ENCODE data around the gene NT5DC1.

GRCh38 chr6:116170358-116171057 lies 69.9 kb downstream of the NT5DC1 start:
- no peak for TF ChIP-seq CTCF (IDR thresholded peaks at IDR 0.05)
- no peak for TF ChIP-seq FOSL2 (IDR thresholded peaks at IDR 0.05)
- no peak for TF ChIP-seq FOSL2 (CRISPR knock-in tag; IDR thresholded peaks at IDR 0.05)

All from A549 (cell line).